LNCaP clone FGC (cell line): ENCODE results near the gene SYNDIG1L.

Experiments used
- DNase-seq: peaks from one replicate; pipeline ENCODE4 v3.0.0-alpha.2; 2011; ENCODE audit warnings: low read depth
- H3K4me3 ChIP-seq: 2 replicates; pipeline ENCODE4 v1.5.1; 2011; ENCODE audit warnings: mild to moderate bottlenecking, low read depth, low read length, control low read depth
- TF ChIP-seq, protein P1 (sequence below): IDR thresholded peaks from 2 replicates; pipeline ENCODE4 v1.5.1; 2012; ENCODE audit warnings: mild to moderate bottlenecking; ENCODE audit not compliant: control insufficient read depth, insufficient read depth; ENCODE audit errors: extremely low read depth

Gene SYNDIG1L

DNA sequence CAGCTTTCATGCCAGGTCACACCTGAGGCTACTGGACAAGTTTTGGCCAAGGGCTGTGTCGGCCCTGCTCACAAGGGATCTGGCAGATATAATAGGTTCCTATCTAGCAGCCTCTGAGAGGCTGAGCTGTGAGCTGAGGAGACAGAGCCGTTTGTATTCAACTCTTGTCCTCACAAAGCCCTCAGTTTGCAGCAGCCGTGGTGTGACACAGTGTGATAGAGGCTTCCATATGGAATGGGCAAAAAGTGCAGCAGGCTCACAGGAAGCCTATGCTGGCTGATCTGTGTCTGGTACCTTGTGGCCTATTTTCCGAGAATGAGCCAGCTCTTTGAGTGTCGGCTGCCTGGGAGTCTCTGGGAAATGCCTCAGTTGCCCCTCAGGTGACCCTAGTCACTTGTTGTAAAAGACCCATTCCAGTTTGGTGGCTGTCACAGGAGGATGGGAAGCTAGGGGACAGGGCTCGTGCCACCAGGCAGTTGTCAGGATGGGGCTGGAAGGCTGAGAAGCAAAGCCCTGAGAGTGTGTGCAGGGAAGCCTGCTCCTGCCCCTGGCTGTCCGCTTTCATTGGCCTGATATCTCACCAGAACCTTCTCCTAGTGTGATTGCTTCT lies 61.6 kb downstream of the SYNDIG1L start:
- TF ChIP-seq, protein P1, sequence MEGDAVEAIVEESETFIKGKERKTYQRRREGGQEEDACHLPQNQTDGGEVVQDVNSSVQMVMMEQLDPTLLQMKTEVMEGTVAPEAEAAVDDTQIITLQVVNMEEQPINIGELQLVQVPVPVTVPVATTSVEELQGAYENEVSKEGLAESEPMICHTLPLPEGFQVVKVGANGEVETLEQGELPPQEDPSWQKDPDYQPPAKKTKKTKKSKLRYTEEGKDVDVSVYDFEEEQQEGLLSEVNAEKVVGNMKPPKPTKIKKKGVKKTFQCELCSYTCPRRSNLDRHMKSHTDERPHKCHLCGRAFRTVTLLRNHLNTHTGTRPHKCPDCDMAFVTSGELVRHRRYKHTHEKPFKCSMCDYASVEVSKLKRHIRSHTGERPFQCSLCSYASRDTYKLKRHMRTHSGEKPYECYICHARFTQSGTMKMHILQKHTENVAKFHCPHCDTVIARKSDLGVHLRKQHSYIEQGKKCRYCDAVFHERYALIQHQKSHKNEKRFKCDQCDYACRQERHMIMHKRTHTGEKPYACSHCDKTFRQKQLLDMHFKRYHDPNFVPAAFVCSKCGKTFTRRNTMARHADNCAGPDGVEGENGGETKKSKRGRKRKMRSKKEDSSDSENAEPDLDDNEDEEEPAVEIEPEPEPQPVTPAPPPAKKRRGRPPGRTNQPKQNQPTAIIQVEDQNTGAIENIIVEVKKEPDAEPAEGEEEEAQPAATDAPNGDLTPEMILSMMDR: no peak
- no peak overlapping the region for H3K4me3 ChIP-seq
- DNase-seq: no peak

DNA sequence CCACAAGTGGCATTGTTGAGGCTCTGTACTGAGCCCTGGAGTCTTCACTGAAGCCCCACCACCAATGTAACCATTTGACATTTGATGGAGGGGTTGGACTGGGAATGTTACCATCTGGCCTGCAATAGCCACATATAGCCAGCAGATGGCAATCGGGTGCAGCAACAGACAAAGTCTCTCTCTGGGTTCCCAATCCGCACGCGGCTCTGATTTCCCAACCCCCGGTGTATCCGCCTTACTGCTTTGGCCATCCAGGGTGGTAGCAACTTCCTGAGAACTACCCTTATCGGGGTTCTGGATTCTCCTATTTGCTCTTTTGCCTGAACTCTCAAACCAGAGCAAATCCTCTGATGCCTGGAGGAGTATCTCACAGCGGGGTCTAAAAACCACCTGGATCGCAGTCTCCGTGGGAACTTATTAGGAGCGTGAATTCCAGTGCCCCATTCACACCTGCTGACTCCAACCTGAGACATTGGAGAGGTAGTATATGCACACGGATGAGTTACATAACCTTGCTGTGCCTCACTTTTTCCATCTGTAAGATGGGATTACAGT lies 63.6 kb downstream of the SYNDIG1L start:
- H3K4me3 ChIP-seq: no peak overlapping the region
- TF ChIP-seq, protein P1: peak; percentile 98
- DNase-seq: peak; percentile 6

DNA sequence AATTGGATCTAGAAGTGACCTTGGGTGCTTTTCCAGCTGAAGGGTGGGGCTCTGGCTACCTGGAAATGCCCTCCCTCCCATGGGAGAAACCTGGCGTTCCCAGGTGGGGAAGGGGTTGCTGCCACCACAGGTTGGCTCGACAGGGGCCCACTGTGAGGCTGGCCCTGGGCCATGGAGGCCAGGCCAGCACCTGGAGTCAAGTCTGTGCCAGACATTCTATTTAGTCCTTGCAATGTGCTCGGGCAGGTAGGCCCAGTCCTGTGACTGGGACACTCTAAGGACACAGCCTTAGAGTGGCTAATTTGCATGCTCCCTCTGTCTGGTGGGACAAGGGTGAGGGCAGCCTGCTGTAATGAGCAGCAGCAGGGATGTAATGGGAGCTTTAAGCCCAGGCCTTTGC lies 65.8 kb downstream of the SYNDIG1L start:
- DNase-seq: no peak
- H3K4me3 ChIP-seq: no peak overlapping the region
- TF ChIP-seq, protein P1: no peak

DNA sequence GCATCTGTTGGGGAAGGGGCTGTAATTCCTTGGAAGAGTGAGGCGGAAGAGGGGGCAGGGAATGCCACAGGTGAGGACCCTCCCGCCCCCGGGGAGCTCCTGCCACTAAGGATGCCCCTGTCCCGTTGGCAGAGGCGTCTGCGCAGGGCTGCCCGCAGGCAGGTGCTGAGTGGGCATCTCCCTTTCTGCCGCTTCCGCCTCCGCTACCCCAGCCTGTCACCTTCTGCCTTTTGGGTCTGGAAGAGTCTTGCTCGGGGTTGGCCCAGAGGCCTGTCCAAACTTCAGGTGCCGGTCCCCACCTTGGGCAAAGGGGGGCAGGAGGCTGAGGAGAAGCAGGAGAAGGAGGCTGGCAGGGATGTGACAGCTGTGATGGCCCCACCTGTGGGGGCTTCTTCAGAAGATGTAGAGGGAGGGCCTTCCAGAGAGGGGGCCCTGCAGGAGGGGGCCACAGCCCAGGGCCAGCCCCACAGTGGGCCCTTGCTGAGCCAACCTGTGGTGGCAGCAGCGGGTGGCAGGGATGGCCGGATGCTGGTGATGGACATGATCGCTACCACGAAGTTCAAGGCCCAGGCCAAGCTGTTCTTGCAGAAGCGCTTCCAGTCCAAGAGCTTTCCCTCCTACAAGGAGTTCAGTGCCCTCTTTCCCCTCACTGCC lies 67.7 kb downstream of the SYNDIG1L start:
- TF ChIP-seq, protein P1: no peak
- no peak overlapping the region for H3K4me3 ChIP-seq
- DNase-seq: no peak

GRCh38 chr14:74357585-74357984 lies 68.4 kb downstream of the SYNDIG1L start:
- TF ChIP-seq, protein P1: no peak
- H3K4me3 ChIP-seq: no peak overlapping the region
- DNase-seq: no peak

DNA sequence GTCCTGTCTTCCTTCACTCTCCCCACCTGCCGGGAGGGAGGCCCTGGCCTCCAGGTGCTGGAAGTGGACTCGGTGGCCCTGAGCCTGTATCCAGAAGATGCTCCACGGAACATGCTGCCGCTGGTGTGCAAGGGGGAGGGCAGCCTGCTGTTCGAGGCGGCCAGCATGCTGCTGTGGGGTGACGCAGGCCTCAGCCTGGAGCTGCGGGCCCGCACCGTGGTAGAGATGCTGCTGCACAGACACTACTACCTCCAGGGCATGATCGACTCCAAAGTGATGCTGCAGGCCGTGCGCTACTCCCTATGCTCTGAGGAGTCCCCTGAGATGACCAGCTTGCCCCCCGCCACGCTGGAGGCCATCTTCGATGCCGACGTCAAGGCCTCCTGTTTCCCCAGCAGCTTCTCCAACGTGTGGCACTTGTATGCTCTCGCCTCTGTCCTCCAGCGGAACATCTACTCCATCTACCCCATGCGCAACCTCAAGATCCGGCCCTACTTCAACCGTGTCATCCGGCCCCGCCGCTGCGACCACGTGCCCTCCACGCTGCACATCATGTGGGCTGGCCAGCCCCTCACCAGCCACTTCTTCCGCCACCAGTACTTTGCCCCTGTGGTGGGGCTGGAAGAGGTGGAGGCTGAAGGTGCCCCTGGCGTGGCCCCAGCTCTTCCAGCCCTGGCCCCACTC lies 69.0 kb downstream of the SYNDIG1L start:
- DNase-seq: no peak
- TF ChIP-seq, protein P1: no peak
- no peak overlapping the region for H3K4me3 ChIP-seq
